GM21737 (cell line): ENCODE results near the gene CETN2.
"Not testable (repeated sequence)": the region's sequence is repeated elsewhere in the genome, so short reads cannot be mapped to it uniquely, and the experiment has no call there.

Source experiments
- ATAC-seq: cut with Tn5 transposase; IDR thresholded peaks from one replicate; pipeline ENCODE4 v1.9.1; 2021; ENCODE audit warnings: mild to moderate bottlenecking, moderate library complexity; ENCODE audit not compliant: unreplicated experiment

The CETN2 gene

GRCh38 chrX:152833378-152833777 lies 2.8 kb upstream of the CETN2 start:
- no peak for ATAC-seq

GRCh38 chrX:152832520-152832919 lies 2.0 kb upstream of the CETN2 start:
- ATAC-seq, result no peak

DNA sequence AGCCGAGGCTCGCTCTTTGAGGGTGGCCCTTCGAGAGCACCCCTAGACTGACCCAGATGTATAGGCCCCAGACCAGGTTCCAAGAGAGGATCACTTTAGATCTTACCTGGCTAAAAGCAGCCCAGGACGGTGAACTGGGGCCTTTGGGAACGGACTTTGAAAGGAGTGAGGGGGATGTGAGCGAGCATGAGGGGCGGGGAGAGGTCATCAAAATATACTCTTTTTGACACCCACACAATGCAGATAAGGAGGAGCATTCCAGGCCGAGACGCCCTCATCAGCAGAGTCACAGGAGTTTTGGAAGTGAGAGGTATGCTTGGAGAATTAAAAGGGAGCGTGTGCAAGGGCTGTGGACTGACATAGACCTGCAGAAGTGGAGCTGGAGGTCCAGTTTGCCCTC lies 834 bp upstream of the CETN2 start:
- no peak for ATAC-seq

- no peak for ATAC-seq
Measured at GRCh38 chrX:152824841-152825374, 5.6 kb downstream of the CETN2 start.

DNA sequence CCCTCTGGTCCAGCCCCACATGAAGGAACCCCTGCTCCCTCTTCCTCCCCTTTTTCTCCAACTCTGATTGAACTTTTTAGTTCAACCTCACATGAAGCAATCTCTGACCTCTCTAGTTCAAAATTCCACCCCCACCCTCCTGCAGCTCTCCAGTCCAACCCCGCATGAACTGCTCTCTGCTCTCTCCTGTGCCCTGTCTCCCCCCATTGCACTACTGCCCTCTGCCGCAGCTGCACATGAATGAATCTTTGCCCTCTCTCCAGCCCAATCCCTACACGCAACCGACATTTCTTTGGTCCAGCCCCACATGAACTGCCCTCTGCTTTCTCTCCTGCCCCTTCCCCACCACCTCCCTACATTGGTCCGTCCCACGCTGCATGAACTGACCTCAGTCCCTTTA lies 6.9 kb downstream of the CETN2 start:
- ATAC-seq, result no peak

DNA sequence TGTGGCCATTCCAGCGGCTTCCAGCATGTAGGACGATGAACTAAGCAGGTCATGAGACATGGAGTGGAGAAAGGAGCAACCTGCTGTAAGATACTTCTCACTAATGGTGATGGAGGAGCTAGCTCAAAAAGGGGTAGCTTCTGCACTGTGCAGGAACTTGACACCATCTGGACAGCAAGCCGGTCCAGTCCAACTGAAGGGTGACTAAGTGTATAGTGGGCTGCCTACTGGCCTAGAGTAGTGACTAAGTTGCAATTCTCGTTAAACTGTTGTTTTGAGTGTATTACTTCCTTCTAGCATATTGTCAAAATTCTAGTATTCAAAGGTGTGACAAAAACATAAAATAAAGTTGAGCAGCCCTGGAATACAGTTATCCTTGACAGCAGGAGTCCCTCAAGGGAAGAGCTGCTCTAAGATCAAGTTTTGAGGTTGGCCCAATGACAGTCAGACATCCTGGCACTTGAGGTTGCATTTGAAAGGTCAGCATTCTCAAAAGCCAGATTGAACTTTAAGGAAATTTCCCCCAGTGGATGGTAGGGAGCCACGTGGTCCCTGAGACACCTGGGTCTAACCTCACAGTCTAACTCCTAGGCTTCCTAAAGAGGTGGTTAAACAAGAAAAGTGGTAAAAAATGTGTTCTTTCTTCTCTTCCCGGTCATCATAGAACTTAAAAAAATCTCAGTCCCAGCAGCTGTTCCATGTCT lies 8.0 kb downstream of the CETN2 start:
- no peak for ATAC-seq

- no peak for ATAC-seq
Measured at GRCh38 chrX:152821145-152821765, 9.3 kb downstream of the CETN2 start.

GRCh38 chrX:152819732-152820131 lies 10.8 kb downstream of the CETN2 start:
- no peak for ATAC-seq

DNA sequence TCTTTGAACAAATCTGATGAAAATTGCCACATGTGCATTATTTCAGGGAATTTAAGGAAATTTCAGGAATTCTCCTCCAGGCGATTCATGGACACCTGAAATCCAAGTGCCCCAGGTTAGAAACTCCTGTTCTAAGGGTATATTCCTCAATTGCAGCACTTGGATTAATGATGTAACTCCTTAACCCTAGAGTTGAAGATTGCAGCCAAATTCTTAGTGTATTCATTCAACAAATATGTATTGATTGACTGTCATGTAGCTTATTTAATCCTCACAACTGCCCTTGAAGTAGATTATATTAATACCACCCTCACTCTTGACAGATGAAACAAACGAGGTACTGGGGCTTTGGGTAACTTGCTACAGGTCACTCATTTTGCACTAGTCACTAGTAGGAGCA lies 11.3 kb downstream of the CETN2 start:
- ATAC-seq, result no peak

GRCh38 chrX:152818356-152818755 lies 12.2 kb downstream of the CETN2 start:
- no peak for ATAC-seq

- ATAC-seq, result no peak
Measured at GRCh38 chrX:152817078-152817764, 13.3 kb downstream of the CETN2 start.

DNA sequence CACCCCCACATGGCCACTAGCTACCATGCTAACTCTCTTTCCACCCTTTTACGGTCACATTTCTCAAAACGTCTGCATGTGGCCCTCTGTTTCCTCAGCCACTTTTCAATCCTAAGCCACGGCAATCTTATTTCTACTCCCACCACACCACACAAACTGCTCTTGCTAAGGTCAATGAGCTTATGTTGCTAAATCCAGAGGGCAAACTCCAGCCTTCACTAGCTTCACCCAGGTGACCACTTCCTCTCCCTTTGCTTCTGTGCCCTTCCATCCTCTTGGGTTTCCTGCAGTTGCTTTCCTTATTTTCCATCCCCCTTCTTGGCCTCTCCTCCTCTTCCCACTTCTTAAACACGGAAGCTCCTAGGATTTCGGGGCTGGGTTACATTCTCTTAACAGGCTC lies 16.5 kb downstream of the CETN2 start:
- ATAC-seq, result no peak

DNA sequence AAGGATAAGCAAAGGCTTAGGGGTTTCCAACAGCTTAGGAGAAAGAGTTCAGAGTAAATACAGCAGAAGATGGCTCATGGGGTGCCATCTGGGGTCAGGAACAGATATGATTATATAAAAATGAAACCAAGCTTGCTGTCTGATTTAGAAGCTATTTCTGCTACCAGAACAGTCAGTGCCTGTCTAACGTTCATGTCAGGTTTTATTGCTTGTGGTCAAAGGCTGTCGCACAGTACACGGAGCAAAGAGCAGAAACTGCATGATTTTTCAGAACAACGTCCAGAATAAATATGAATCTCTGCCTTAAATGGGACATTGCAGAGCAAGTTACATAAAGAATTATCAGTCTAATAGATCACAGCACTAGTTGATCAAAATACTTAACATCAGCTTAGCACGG lies 17.4 kb downstream of the CETN2 start:
- no peak for ATAC-seq

GRCh38 chrX:152810403-152810802 lies 20.2 kb downstream of the CETN2 start:
- no peak for ATAC-seq

DNA sequence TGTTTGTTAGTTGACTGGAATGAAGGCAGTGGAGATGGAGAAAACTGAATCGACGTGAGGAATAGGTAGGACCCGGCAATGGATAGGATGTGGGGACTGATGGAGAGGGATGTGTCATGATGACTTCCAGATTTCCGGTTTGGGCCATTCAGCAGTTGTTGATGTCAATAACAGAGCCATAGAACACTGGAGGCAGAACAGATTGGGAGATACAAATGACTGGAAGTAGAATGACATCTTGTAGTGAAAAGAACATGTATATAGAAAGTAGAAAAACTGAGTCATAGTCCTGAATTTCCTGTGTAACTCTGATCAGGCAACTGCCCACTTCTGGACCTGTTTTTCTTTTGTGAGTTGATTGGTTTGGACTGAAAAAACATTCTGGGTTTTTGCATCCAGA lies 24.5 kb downstream of the CETN2 start:
- ATAC-seq, result no peak

DNA sequence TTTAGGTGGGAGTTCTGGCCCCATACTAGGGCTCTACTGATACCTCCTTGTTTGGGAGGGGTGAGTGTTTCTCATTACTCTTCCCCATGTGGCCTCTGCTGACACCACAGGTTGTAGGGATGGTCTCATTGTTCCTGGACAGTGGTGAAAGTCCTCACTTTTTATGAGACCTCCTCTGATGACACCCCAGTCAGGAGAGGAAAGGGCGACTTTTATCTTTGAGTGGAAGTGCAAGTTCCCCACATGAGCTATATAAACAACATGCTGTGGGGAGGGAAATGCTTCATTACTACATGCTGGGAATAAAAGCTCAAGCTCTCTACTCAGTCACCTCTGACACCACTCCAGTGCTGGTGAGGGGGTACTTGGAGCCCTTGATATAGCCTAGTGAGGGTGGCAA lies 31.6 kb downstream of the CETN2 start:
- no peak for ATAC-seq

DNA sequence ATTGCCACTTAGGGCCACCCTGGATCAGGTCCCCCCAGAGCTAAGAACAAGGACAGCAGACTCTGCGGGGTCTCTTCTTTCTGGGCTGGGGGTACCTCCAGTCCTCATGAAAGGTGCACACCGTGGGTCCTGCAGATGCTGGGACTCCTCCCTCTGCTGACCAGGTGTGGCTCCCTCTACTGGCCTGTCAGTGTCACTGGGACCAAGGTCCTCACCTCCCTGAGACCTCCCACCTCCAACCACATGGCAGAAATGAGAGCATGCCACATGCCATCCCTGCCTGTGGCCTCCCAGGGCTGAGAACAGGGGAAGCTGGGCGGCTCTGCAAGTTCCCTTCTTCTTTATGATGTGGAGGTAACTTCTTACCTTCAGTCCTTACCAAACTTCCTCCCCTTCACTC lies 43.5 kb downstream of the CETN2 start:
- ATAC-seq, result not testable (repeated sequence)
